Breast epithelium (tissue), 3 donors: ENCODE data around the gene DACT3.

Source experiments
- CTCF ChIP-seq, 3 donors: fragments of 450-650 bp; IDR thresholded peaks; one replicate each; pipeline ENCODE4 v1.5.1; 2016 to 2017; ENCODE audit warnings: antibody characterized with exemption in 3 of 3, mild to moderate bottlenecking in 3 of 3, moderate library complexity in 3 of 3
- POLR2AphosphoS5 ChIP-seq, 3 donors: sonication (generic); formaldehyde crosslinking; IDR thresholded peaks; one replicate each; pipeline ENCODE4 v1.6.1; 2017; ENCODE audit warnings: antibody characterized with exemption in 3 of 3

- TF ChIP-seq CTCF (IDR thresholded peaks at IDR 0.05) (no peak), POLR2AphosphoS5 (IDR thresholded peaks at IDR 0.05) (no peak)
Observed at GRCh38 chr19:46660008-46660517, 919 bp downstream of the DACT3 start.
